NB4 (cell line): ENCODE data around the gene MAGI1.

ENCODE experiments used
- DNase-seq: peaks from one replicate; pipeline ENCODE4 v3.0.0; 2010; ENCODE audit warnings: low read depth
- H3K4me3 ChIP-seq: one replicate; pipeline ENCODE4 v1.5.1; 2011; ENCODE audit warnings: mild to moderate bottlenecking, low read depth, low read length, moderate library complexity
- CTCF ChIP-seq: IDR thresholded peaks from one replicate; pipeline ENCODE4 v1.5.1; 2012; ENCODE audit warnings: low read depth, low read length
- MYC ChIP-seq: IDR thresholded peaks from 2 replicates; pipeline ENCODE4 v1.6.1; 2011; ENCODE audit warnings: low read depth, low read length
- POLR2A ChIP-seq: IDR thresholded peaks from 2 replicates; pipeline ENCODE4 v1.6.1; 2011; ENCODE audit warnings: mild to moderate bottlenecking; ENCODE audit not compliant: insufficient read length; ENCODE audit errors: extremely low read depth
- TF ChIP-seq, protein P1 (sequence below): IDR thresholded peaks from 2 replicates; pipeline ENCODE4 v1.6.1; 2011; ENCODE audit warnings: low read depth, low read length

MAGI1 gene

DNA sequence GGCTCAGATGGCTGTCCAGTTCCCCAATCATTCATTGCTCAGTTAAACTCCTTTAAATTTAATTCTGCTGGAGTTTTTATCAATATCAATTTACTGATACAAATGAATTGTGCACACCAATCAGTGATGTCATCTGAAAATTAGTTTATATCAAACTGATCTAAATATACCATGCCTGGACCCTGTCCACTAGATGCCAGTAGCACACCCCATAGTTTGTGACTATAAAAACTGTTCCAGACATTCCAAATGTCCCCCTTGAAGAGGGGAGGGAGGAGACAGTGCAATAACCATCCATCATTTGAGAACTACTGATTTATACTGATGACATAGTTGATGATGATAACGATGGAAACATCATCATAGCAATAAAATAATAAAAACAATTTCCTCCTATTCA lies 232.1 kb downstream of the MAGI1 start:
- TF ChIP-seq, protein P1, sequence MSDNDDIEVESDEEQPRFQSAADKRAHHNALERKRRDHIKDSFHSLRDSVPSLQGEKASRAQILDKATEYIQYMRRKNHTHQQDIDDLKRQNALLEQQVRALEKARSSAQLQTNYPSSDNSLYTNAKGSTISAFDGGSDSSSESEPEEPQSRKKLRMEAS = no peak
- TF ChIP-seq POLR2A (no peak), CTCF (no peak), MYC (no peak)

DNA sequence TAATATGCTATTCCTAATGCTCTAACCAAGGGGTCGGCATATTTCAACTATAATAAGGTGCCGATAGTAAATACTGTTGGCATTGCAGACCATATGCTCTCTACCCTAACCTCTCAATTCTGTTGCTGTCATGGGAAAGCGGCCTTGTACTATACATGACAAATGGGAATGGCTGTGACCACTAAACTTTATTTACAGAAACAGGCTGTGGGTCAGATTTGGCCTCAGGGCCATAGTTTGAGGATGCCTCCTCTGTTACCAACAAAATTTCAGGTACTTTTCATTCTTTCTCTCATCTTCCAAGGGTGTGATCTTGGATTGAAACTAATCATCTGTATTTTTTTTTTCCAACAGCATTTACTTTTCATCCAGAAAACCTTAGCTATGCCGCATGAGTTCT lies 242.0 kb downstream of the MAGI1 start:
- TF ChIP-seq MYC (no peak), CTCF (no peak)
- H3K4me3 ChIP-seq = no peak overlapping the region
- no peak for DNase-seq

More for the DNA sequence above, 232.1 kb downstream of the MAGI1 start:
- no peak for DNase-seq
- H3K4me3 ChIP-seq = no peak overlapping the region

DNA sequence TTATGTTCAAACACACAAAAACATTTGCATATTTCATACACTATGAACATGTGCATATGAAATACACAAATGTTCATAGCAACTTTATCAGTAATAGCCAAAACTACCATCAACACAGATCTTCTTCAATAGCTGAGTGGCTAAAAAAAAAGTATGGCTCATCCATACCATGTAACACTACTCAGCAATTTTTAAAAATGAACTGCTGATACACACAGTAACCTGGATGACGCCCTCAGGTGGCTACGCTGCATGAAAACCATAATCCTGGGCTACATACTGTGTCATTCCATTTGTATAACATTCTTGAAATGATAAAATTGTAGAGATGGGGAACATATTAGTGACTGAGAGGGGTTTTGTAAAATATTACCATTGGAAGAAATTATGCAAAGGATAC lies 243.6 kb downstream of the MAGI1 start:
- H3K4me3 ChIP-seq = no peak overlapping the region
- DNase-seq = no peak
- no peak for TF ChIP-seq MYC
- no peak for TF ChIP-seq CTCF
- TF ChIP-seq, protein P1 = no peak

DNA sequence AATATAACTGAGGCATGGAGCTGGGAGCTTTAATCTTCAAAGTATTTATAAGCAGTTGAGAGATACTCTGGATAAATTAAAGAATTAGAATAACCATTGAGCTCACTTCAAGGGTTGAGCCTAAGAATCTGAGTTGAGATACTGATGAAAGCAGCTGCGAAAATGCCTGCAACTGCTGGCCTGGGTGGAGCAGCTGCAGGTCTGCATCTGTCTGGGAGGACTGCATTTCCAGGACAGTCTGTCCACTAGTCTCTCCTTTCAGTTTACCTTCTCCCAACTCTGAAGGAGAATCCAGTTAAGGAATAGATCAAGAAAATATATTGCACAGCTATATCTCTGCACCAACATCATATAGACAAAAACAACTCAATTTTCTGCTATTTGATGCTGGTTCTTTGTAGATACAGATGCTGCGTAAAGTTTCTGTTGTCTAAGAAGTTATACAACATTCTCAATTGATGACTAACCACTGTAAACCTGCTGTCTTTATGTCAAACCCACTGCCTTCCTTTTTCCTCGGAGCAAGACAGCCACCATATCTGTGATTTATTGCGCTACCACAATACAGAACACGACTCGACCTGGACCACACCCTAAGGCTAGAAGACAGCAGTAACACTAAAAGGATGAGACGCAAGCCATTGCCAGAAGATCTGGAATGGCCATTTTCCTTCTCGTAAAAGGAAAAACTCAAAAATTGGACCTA lies 245.1 kb downstream of the MAGI1 start:
- no peak overlapping the region for H3K4me3 ChIP-seq
- no peak for DNase-seq
- no peak for TF ChIP-seq POLR2A
- TF ChIP-seq CTCF = no peak
- TF ChIP-seq MYC = no peak
- TF ChIP-seq, protein P1 = no peak

- H3K4me3 ChIP-seq = no peak overlapping the region
- TF ChIP-seq CTCF (no peak), MYC (no peak), POLR2A (no peak)
- TF ChIP-seq, protein P1 = no peak
- no peak for DNase-seq
Observed at GRCh38 chr3:65788461-65788860, 250.3 kb downstream of the MAGI1 start.

GRCh38 chr3:65787827-65788226 lies 250.9 kb downstream of the MAGI1 start:
- TF ChIP-seq POLR2A = no peak
- TF ChIP-seq, protein P1 = no peak
- TF ChIP-seq MYC = no peak
- no peak for TF ChIP-seq CTCF
- H3K4me3 ChIP-seq = no peak overlapping the region
- DNase-seq = no peak
